HG03460 (cell line): ENCODE data around the gene CRIM1.

Experiments used
- ATAC-seq: cut with Tn5 transposase; IDR thresholded peaks from one replicate; pipeline ENCODE4 v1.9.1; 2021; ENCODE audit not compliant: unreplicated experiment

CRIM1 gene

GRCh38 chr2:36513661-36514060, 158.1 kb downstream of the CRIM1 start:
- ATAC-seq, result no peak

GRCh38 chr2:36515538-36515937, 160.0 kb downstream of the CRIM1 start:
- ATAC-seq, result no peak

GRCh38 chr2:36516136-36516870, 160.7 kb downstream of the CRIM1 start:
- no peak for ATAC-seq

GRCh38 chr2:36520431-36520830, 164.9 kb downstream of the CRIM1 start:
- no peak for ATAC-seq

GRCh38 chr2:36523153-36523552, 167.6 kb downstream of the CRIM1 start:
- ATAC-seq, result no peak

- ATAC-seq, result no peak
Measured at GRCh38 chr2:36525245-36525644, 169.7 kb downstream of the CRIM1 start.

- no peak for ATAC-seq
Measured at GRCh38 chr2:36526226-36526625, 170.6 kb downstream of the CRIM1 start.

GRCh38 chr2:36528274-36528673, 172.7 kb downstream of the CRIM1 start:
- ATAC-seq, result peak; percentile 67

GRCh38 chr2:36528766-36529392, 173.3 kb downstream of the CRIM1 start:
- peak; percentile 7 for ATAC-seq

- ATAC-seq, result peak; percentile 66
Measured at GRCh38 chr2:36530178-36530982, 174.8 kb downstream of the CRIM1 start.

GRCh38 chr2:36530983-36531354, 175.4 kb downstream of the CRIM1 start:
- ATAC-seq, result no peak

- no peak for ATAC-seq
Measured at GRCh38 chr2:36534275-36534799, 178.8 kb downstream of the CRIM1 start.

- ATAC-seq, result no peak
Measured at GRCh38 chr2:36535099-36535498, 179.5 kb downstream of the CRIM1 start.

- ATAC-seq, result no peak
Measured at GRCh38 chr2:36536776-36537175, 181.2 kb downstream of the CRIM1 start.

- ATAC-seq, result no peak
Measured at GRCh38 chr2:36538335-36538734, 182.8 kb downstream of the CRIM1 start.

- peak; percentile 80 for ATAC-seq
Measured at GRCh38 chr2:36539631-36540030, 184.1 kb downstream of the CRIM1 start.

- no peak for ATAC-seq
Measured at GRCh38 chr2:36540986-36541754, 185.6 kb downstream of the CRIM1 start.

- no peak for ATAC-seq
Measured at GRCh38 chr2:36541891-36542595, 186.5 kb downstream of the CRIM1 start.

GRCh38 chr2:36544638-36545338, 189.2 kb downstream of the CRIM1 start:
- no peak for ATAC-seq
